ENCODE data around the gene HELLS. TPM values are rescaled to one million over a fixed set of nuclear protein-coding genes. Genes with fewer than 3 reads are reported as not detected.
"Not testable (repeated sequence)": the region's sequence is repeated elsewhere in the genome, so short reads cannot be mapped to it uniquely, and the experiment has no call there.

Gene HELLS
- total RNA-seq, 1 donor from 2014 or later: 314 TPM

DNA sequence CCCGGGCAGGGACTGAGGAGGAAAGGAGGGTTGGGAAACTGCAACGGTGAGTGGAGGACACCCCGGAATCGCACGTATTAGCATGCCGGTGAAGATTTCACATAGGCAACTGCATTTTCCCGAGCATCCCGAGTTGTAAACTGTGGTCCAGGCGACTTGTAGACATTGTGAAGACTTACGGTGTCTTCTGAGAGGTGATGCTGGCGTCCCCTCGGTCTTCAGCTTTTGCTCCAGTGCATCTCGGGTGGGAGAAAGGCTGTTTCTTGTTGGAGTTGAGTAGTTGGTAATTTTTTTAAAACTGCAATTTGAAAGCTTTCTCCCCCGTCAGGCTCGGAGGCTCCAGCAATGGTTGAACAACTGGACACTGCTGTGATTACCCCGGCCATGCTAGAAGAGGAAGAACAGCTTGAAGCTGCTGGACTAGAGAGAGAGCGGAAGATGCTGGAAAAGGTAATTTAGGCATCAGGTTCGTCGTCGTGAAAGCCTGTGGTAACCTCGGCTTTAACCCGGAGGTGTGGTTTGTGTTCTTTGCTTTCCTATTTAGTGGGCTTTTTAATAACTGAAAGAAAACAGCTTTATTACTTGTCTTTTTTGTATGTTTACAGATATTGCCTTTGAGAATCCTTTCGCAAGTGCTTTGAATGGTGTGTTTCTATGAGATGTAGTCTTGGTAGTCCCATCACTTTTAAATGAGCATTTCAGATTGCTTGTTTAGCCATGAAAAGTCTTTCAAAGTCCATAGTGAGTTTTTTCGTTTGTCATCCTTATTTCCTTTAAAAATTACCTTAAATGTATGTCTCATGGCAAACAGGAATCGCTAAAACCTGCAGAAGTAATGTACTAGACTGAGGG is 687 bp downstream of the HELLS start:
- peaks cover 10% of the 10 kb centered on the region for H3F3A ChIP-seq (ENCODE audit: low read depth)
- peaks cover 4% of the 10 kb centered on the region for H3K27me3 Mint-ChIP-seq (ENCODE audit: insufficient read depth, low read depth)
- no peaks in the 10 kb centered on the region for H3K27me3 ChIP-seq
- peak overlapping the region; percentile 85 for H3K9ac ChIP-seq
- H4K20me1 ChIP-seq (ENCODE audit: low read depth): peaks cover 21% of the 10 kb centered on the region
- H3K4me1 Mint-ChIP-seq: peaks cover 18% of the 10 kb centered on the region
- peaks cover 11% of the 10 kb centered on the region for H3K36me3 ChIP-seq
- H3K27ac ChIP-seq: peak overlapping the region; percentile 56
- no peaks in the 10 kb centered on the region for H3K9me3 ChIP-seq (ENCODE audit: low read depth)
- peak overlapping the region; percentile 100 for H3K4me3 Mint-ChIP-seq
- peak overlapping the region; percentile 94 for H3K4me2 ChIP-seq
- peaks cover 57% of the 10 kb centered on the region for H3K79me2 ChIP-seq (ENCODE audit: low read depth)
- H3K27ac Mint-ChIP-seq: peak overlapping the region; percentile 97
- no peak for TF ChIP-seq EZH2phosphoT487 (IDR thresholded peaks at IDR 0.05)
- TF ChIP-seq, protein P1, sequence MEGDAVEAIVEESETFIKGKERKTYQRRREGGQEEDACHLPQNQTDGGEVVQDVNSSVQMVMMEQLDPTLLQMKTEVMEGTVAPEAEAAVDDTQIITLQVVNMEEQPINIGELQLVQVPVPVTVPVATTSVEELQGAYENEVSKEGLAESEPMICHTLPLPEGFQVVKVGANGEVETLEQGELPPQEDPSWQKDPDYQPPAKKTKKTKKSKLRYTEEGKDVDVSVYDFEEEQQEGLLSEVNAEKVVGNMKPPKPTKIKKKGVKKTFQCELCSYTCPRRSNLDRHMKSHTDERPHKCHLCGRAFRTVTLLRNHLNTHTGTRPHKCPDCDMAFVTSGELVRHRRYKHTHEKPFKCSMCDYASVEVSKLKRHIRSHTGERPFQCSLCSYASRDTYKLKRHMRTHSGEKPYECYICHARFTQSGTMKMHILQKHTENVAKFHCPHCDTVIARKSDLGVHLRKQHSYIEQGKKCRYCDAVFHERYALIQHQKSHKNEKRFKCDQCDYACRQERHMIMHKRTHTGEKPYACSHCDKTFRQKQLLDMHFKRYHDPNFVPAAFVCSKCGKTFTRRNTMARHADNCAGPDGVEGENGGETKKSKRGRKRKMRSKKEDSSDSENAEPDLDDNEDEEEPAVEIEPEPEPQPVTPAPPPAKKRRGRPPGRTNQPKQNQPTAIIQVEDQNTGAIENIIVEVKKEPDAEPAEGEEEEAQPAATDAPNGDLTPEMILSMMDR (IDR thresholded peaks at IDR 0.05): no peak
- no peak for TF ChIP-seq EZH2 (IDR thresholded peaks at IDR 0.05)
- peaks cover 19% of the 10 kb centered on the region for H3K4me1 ChIP-seq
- H2AFZ ChIP-seq (replicated peaks): peak overlapping the region; percentile 87
- no peaks in the 10 kb centered on the region for H3K9me3 Mint-ChIP-seq
- DNase-seq (ENCODE audit: low spot score): peak; percentile 16
- peaks cover 9% of the 10 kb centered on the region for H3K36me3 Mint-ChIP-seq
- H3K4me3 ChIP-seq: peak overlapping the region; percentile 84

DNA sequence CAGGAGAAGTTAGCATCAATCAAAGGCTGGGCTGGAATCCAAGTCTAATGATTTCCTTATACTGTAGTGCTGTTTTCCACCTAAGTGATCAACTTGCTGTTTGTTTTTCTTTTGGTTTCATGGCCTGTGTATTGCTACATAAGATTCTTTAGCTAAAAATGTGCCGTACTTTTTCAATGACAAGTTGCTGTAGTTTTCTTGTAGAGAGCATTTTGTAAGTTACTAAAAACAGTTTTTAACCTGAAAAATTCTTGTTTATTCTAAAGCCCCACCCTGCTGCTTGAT is 1.3 kb downstream of the HELLS start:
- H3K27ac Mint-ChIP-seq: no peak overlapping the region
- Histone ChIP-seq H2AFZ (replicated peaks) (no peak overlapping the region), H3K27ac (no peak overlapping the region), H4K20me1 (ENCODE audit: low read depth) (peaks cover 21% of the 10 kb centered on the region), H3K36me3 (peaks cover 11% of the 10 kb centered on the region), H3K4me2 (peak overlapping the region; percentile 94), H3K4me1 (peaks cover 19% of the 10 kb centered on the region), H3F3A (ENCODE audit: low read depth) (peaks cover 10% of the 10 kb centered on the region), H3K79me2 (ENCODE audit: low read depth) (peaks cover 62% of the 10 kb centered on the region), H3K4me3 (peak overlapping the region; percentile 84), H3K9ac (peak overlapping the region; percentile 85), H3K9me3 (ENCODE audit: low read depth) (no peaks in the 10 kb centered on the region), H3K27me3 (no peaks in the 10 kb centered on the region)
- peaks cover 9% of the 10 kb centered on the region for H3K36me3 Mint-ChIP-seq
- H3K27me3 Mint-ChIP-seq (ENCODE audit: insufficient read depth, low read depth): peaks cover 4% of the 10 kb centered on the region
- TF ChIP-seq EZH2phosphoT487 (IDR thresholded peaks at IDR 0.05) (no peak), EZH2 (IDR thresholded peaks at IDR 0.05) (no peak)
- TF ChIP-seq, protein P1 (IDR thresholded peaks at IDR 0.05): no peak
- H3K4me3 Mint-ChIP-seq: peak overlapping the region; percentile 100
- peaks cover 18% of the 10 kb centered on the region for H3K4me1 Mint-ChIP-seq
- H3K9me3 Mint-ChIP-seq: no peaks in the 10 kb centered on the region
- DNase-seq (ENCODE audit: low spot score): no peak

DNA sequence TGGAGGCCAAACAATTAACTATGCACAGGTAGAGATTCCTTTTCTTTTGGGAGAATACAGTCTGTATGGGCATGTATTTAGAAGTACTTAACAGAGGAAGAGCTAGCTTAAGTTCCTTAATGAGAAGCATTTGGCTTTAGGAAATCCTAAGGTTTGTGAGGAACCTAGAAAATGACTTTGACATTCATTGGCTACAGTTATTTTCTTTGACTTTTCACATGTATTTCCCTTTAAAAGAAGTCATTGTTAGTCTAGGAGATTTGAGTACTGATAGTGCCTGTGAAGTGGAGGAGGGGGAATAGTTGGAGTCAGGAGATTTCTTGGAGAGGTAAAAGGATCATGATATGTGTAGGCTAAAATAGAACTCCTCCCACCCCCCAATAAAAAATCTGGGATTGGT is 3.6 kb downstream of the HELLS start:
- H3K4me3 Mint-ChIP-seq: no peak overlapping the region
- no peak overlapping the region for H3K9ac ChIP-seq
- H3K4me1 Mint-ChIP-seq: peaks cover 18% of the 10 kb centered on the region
- peaks cover 34% of the 10 kb centered on the region for H4K20me1 ChIP-seq (ENCODE audit: low read depth)
- no peak overlapping the region for H3K27ac ChIP-seq
- peaks cover 14% of the 10 kb centered on the region for H3K36me3 Mint-ChIP-seq
- H3K27ac Mint-ChIP-seq: no peak overlapping the region
- H3F3A ChIP-seq (ENCODE audit: low read depth): peaks cover 10% of the 10 kb centered on the region
- peaks cover 2% of the 10 kb centered on the region for H3K27me3 Mint-ChIP-seq (ENCODE audit: insufficient read depth, low read depth)
- no peak overlapping the region for H3K4me3 ChIP-seq
- peaks cover 19% of the 10 kb centered on the region for H3K4me1 ChIP-seq
- peak overlapping the region; percentile 20 for H3K4me2 ChIP-seq
- DNase-seq (ENCODE audit: low spot score): no peak
- H3K79me2 ChIP-seq (ENCODE audit: low read depth): peaks cover 86% of the 10 kb centered on the region
- no peak overlapping the region for H2AFZ ChIP-seq (replicated peaks)
- peaks cover 16% of the 10 kb centered on the region for H3K36me3 ChIP-seq
- TF ChIP-seq EZH2 (IDR thresholded peaks at IDR 0.05): no peak
- TF ChIP-seq, protein P1 (IDR thresholded peaks at IDR 0.05): no peak
- TF ChIP-seq EZH2phosphoT487 (IDR thresholded peaks at IDR 0.05): no peak
- no peaks in the 10 kb centered on the region for H3K9me3 Mint-ChIP-seq
- H3K27me3 ChIP-seq: no peaks in the 10 kb centered on the region
- H3K9me3 ChIP-seq (ENCODE audit: low read depth): no peaks in the 10 kb centered on the region

DNA sequence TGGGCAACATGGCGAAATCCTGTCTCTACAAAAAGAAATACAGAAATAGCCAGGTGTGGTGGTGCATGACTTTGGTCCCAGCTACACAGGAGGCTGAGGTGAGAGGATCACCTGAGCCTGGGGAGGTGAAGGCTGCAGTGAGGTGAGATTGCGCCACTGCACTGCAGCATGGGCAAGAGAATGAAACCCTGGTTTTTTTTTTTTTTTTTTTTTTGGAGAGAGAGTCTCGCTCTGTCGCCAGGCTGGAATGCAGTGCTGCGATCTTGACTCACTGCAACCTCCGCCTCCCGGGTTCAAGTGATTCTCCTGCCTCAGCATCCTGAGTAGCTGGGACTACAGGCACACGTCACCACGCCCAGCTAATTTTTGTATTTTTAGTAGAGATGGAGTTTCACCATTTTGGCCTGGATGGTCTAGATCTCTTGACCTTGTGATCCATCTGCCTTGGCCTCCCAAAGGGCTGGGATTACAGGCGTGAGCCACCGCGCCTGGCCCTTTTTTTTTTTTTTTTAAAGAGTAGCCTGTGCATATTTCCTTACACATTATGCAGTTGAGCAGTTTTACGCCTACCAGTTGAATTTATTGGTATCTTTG is 22.2 kb downstream of the HELLS start:
- Histone ChIP-seq H3K79me2 (ENCODE audit: low read depth) (peaks cover 21% of the 10 kb centered on the region), H3K36me3 (peaks cover 16% of the 10 kb centered on the region)
- H3K4me3 ChIP-seq; H3F3A ChIP-seq (ENCODE audit: low read depth); H3K27ac Mint-ChIP-seq; H3K4me1 Mint-ChIP-seq; H3K9me3 ChIP-seq (ENCODE audit: low read depth); H3K9me3 Mint-ChIP-seq; H2AFZ ChIP-seq (replicated peaks); DNase-seq (ENCODE audit: low spot score); H3K4me1 ChIP-seq; H3K4me3 Mint-ChIP-seq; H3K27me3 ChIP-seq; H3K4me2 ChIP-seq; H4K20me1 ChIP-seq (ENCODE audit: low read depth); H3K9ac ChIP-seq; H3K27ac ChIP-seq; H3K27me3 Mint-ChIP-seq (ENCODE audit: insufficient read depth, low read depth): not testable (repeated sequence)
- H3K36me3 Mint-ChIP-seq: peaks cover 28% of the 10 kb centered on the region

All from neural progenitor cell (in vitro differentiated cells).